ENCODE measurements around the gene PLA2G4C.

PLA2G4C gene

GRCh38 chr19:48069435-48069834, 41.2 kb downstream of the PLA2G4C start:
- H3K27me3 ChIP-seq (ENCODE audit: low read length): no peaks in the 10 kb centered on the region
- H3F3A ChIP-seq (ENCODE audit: insufficient read depth): no peaks in the 10 kb centered on the region

GRCh38 chr19:48064509-48064908, 46.1 kb downstream of the PLA2G4C start:
- Histone ChIP-seq H3K4me2 (ENCODE audit: low read depth, low read length, poor library complexity, severe bottlenecking) (no peak overlapping the region), H3F3A (ENCODE audit: insufficient read depth) (no peaks in the 10 kb centered on the region), H4K20me1 (ENCODE audit: low read depth, low read length) (no peaks in the 10 kb centered on the region), H3K9me3 (ENCODE audit: insufficient read depth, low read length) (no peaks in the 10 kb centered on the region), H3K4me3 (ENCODE audit: insufficient read depth, low read length, poor library complexity, severe bottlenecking) (no peak overlapping the region), H3K9me2 (replicated peaks; ENCODE audit: insufficient read depth, low read length) (no peaks in the 10 kb centered on the region), H3K79me2 (ENCODE audit: insufficient read depth, low read length) (no peaks in the 10 kb centered on the region), H3K9ac (ENCODE audit: low read length) (no peak overlapping the region), H2AFZ (ENCODE audit: low read depth, low read length, severe bottlenecking) (no peak overlapping the region), H3K27me3 (ENCODE audit: low read length) (no peaks in the 10 kb centered on the region), H3K36me3 (ENCODE audit: low read length) (no peaks in the 10 kb centered on the region), H3K27ac (ENCODE audit: low read depth, low read length) (no peak overlapping the region)
- TF ChIP-seq, protein P1, sequence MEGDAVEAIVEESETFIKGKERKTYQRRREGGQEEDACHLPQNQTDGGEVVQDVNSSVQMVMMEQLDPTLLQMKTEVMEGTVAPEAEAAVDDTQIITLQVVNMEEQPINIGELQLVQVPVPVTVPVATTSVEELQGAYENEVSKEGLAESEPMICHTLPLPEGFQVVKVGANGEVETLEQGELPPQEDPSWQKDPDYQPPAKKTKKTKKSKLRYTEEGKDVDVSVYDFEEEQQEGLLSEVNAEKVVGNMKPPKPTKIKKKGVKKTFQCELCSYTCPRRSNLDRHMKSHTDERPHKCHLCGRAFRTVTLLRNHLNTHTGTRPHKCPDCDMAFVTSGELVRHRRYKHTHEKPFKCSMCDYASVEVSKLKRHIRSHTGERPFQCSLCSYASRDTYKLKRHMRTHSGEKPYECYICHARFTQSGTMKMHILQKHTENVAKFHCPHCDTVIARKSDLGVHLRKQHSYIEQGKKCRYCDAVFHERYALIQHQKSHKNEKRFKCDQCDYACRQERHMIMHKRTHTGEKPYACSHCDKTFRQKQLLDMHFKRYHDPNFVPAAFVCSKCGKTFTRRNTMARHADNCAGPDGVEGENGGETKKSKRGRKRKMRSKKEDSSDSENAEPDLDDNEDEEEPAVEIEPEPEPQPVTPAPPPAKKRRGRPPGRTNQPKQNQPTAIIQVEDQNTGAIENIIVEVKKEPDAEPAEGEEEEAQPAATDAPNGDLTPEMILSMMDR (IDR thresholded peaks at IDR 0.05; ENCODE audit: insufficient read depth, low read length, poor library complexity, severe bottlenecking): no peak
- no peak for TF ChIP-seq EZH2phosphoT487 (conservative IDR thresholded peaks at IDR 0.05; ENCODE audit: low read length)

More at GRCh38 chr19:48069435-48069834, 41.2 kb downstream of the PLA2G4C start:
- Histone ChIP-seq H3K79me2 (ENCODE audit: insufficient read depth, low read length) (no peaks in the 10 kb centered on the region), H4K20me1 (ENCODE audit: low read depth, low read length) (no peaks in the 10 kb centered on the region), H3K4me2 (ENCODE audit: low read depth, low read length, poor library complexity, severe bottlenecking) (no peak overlapping the region), H3K9me3 (ENCODE audit: insufficient read depth, low read length) (no peaks in the 10 kb centered on the region), H3K9ac (ENCODE audit: low read length) (no peak overlapping the region), H3K4me3 (ENCODE audit: insufficient read depth, low read length, poor library complexity, severe bottlenecking) (no peak overlapping the region), H2AFZ (ENCODE audit: low read depth, low read length, severe bottlenecking) (no peak overlapping the region), H3K36me3 (ENCODE audit: low read length) (no peaks in the 10 kb centered on the region), H3K9me2 (replicated peaks; ENCODE audit: insufficient read depth, low read length) (no peaks in the 10 kb centered on the region), H3K27ac (ENCODE audit: low read depth, low read length) (no peak overlapping the region)
- TF ChIP-seq EZH2phosphoT487 (conservative IDR thresholded peaks at IDR 0.05; ENCODE audit: low read length): no peak
- TF ChIP-seq, protein P1 (IDR thresholded peaks at IDR 0.05; ENCODE audit: insufficient read depth, low read length, poor library complexity, severe bottlenecking): no peak

DNA sequence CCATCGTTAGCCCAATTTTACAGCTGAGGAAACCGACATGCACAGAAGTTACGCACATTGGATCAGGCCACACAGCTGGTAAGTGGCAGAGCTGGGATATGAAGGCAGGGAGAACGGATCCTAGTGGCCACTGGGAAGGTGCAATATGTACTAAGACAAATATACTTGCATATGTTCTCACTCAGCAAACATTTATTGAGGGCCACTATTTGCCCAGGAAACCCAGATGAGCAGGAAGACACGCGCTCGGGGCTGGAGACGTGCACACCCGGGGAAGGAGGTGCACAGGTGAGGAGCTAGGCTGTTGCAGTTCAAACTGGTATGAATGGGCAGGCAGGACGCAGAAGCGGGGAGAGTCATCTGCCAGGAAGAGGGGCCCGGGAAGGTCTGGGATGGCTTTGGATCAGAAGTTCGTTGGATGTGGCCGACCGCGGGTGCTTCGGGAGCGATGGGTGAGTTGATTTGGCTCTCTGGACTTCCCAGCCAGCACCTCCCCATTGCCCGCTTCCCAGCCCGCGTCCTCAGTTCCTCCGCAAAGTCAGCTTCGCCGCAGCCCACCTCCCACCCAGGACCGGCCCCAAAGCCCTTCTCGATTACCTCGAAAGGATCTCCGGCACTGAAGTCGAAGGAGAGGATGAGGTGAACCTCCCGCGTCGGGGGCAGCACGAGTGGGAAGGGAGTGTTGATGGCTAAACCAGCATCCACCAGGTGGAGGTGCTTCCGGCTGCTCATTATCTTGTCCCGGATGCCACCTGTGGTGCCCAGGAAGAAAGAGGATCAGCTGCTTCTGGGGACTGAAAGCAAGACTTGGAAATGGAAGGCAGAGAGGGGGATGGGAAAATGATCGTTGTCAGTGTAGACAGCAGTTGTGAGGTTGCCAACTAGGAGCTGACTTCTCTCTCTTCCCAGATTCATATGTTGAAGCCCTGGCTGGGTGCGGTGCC, 48.9 kb downstream of the PLA2G4C start:
- Histone ChIP-seq H3K9me2 (replicated peaks; ENCODE audit: insufficient read depth, low read length) (no peaks in the 10 kb centered on the region), H3K9ac (ENCODE audit: low read length) (no peak overlapping the region), H3K4me2 (ENCODE audit: low read depth, low read length, poor library complexity, severe bottlenecking) (no peak overlapping the region), H3K27ac (ENCODE audit: low read depth, low read length) (no peak overlapping the region), H4K20me1 (ENCODE audit: low read depth, low read length) (no peaks in the 10 kb centered on the region), H3K27me3 (ENCODE audit: low read length) (no peaks in the 10 kb centered on the region), H3K36me3 (ENCODE audit: low read length) (no peaks in the 10 kb centered on the region), H2AFZ (ENCODE audit: low read depth, low read length, severe bottlenecking) (no peak overlapping the region), H3K4me3 (ENCODE audit: insufficient read depth, low read length, poor library complexity, severe bottlenecking) (no peak overlapping the region), H3K9me3 (ENCODE audit: insufficient read depth, low read length) (no peaks in the 10 kb centered on the region), H3F3A (ENCODE audit: insufficient read depth) (no peaks in the 10 kb centered on the region), H3K79me2 (ENCODE audit: insufficient read depth, low read length) (no peaks in the 10 kb centered on the region)
- no peak for TF ChIP-seq EZH2phosphoT487 (conservative IDR thresholded peaks at IDR 0.05; ENCODE audit: low read length)
- TF ChIP-seq, protein P1 (IDR thresholded peaks at IDR 0.05; ENCODE audit: insufficient read depth, low read length, poor library complexity, severe bottlenecking): no peak
